Stimulated activated CD8-positive, alpha-beta memory T cell treated with anti-CD3 and anti-CD28 coated beads, Interleukin-12 subunit alpha, Interleukin-12 subunit beta, amount 100 ng/mL, for 1 hour (primary cell): Measurements from ENCODE around the gene MSANTD2.
A peak's percentile ranks its signal among the peaks of the same experiment; 100 is the strongest.

Experiments
- DNase-seq: peaks from one replicate; pipeline ENCODE4 v3.0.0-alpha.2; 2020; ENCODE audit warnings: low read depth

MSANTD2 gene

DNA sequence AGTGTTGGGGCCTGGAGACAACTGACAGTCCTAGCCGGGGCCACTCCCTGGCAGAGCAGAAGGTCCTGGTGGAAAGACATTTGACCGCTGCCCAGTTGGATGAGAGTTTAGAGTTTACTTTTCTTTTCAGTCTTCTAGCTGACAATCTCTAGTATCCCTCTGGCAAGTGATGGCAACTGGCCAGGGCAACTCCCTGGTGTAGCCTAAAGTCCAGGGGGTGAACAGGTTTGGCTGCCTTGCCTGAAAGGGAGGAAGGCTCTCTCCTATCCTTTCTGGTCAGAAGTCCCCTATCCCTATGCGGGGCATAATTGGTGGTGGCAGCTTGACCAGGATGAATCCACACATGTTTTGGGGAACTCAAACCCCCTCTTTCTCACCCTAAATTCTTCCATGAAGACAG lies 16.8 kb upstream of the MSANTD2 start:
- DNase-seq = no peak

DNA sequence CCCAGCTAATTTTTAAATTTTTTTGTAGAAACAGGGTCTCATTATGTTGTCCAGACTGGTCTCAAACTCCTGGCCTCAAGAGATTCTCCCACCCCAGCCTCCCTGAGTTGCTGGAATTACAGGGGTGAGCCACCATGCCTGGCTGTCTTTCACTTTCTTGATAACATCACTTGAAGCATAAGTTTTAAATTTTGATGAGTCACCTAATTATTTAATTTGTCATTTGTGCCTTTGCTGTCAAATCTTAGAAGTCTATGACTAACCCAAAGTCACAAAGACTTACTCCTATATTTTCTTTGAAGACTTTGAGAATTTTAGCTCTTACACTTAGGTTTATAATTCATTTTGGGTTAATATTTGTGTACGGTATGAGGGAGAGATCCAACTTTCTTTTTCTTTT lies 14.5 kb upstream of the MSANTD2 start:
- no peak for DNase-seq

DNA sequence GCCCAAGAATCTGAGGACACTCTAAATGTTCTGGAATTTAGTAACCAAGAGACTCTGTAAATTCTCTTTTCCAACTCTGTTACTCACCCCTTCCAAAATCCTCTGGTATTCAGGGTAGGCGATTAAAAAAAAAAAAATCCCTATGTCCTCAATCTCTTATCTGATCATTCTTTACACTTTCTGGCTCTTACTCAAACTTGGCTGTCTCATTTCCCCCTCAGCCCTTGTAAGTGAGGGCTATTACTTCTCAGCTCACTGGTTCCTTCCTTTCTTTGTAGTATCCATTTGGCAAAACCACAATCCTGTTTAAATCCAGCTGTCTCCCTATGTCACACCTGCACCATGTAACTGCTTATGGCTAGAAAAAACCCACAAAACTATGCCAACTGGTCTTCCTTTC lies 12.7 kb upstream of the MSANTD2 start:
- DNase-seq = no peak

DNA sequence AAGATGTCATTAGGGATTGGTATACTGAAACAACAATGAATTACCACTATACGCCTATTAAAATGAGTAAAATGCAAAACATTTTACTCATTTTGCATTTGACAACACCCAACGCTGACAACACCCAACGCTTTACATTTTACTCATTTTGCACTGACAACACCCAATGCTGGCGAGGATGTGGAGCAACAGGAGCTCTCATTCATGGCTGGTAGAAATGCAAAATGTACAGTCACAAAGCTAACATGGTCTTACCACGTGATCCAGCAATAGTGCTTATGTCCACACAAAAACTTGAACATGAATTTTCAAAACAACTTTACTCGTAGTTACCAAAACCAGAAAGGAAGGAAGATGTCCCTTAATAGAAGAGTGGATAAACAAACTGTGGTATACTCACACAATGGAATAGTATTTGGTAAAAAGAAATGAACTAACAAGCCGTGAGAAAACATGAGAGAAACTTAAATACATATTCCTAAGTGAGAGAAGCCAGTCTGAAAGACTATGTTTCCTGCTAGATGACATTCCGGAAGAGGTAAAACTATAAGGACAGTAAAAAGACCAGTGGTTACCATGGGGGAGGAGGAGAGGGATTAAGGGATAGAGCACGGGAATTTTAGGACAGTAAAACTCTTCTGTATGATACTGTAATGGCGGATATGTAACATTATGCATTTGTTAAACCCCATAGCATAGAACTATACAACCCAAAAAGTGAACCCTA lies 11.4 kb upstream of the MSANTD2 start:
- DNase-seq = no peak

DNA sequence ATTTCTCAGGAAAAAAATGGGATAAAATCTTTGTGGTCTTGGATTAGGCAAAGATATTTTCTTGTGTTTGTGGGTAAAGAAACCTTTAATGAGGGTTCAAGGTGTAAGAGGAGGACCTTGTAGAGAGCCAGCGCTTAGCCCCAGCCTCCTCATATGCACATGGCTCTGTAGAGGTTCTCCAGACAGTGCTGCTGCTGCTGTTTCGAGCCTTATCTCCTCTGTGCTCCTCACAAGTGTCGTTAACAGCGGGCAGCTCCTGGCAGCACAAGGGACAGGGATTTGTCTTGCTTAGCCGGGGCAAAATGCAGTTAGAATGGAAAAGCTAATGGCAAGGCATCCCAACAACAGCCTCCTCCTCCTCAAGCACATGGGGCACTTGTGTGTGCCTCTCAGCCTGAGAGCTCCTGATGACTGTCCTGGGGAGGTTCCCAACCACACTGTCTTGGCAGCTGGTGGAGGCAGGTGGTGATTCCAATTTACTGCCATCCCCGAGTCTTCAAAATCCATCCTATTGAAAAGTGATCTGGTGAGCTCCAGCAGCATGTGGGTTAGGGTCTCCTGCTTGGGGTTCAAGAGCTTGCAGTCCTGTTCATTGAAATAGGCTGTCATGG lies 7.6 kb upstream of the MSANTD2 start:
- no peak for DNase-seq

DNA sequence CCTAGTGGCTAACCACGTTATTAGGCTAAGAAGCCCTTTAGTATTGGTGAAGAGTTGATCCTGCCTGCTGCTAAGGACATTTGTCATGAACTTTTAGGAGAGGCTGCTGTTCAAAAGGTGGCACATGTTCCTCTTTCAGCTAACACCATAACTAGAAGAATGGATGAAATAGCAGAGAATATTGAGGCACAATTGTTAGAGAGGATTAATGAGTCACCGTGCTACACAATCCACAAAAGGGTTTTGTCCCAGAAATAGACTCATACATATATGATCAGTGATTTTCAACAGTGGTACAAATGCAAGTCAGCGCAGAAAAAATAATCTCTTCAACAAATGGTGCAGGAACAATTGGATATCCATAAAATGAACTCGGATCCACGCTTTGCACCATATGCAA lies 7.0 kb upstream of the MSANTD2 start:
- DNase-seq = no peak

DNA sequence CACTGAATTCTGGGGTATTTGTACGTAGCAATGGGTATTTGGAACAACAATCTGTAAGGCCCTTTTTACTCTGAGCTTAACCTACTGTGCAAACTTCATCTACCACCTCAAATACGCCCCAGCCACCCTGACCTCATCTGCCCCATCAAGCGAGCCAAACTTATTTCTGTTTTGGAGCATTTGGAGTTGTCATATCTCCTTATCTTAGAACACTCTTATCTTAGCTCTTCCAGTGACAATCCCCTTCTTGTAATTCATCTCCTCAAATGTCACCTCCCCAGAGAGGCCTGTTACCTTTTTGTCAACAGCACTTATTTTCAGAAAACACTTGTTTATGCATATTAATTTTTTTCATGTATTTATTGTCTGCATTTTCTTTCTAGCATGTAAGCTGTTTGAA lies 4.7 kb upstream of the MSANTD2 start:
- DNase-seq = no peak

DNA sequence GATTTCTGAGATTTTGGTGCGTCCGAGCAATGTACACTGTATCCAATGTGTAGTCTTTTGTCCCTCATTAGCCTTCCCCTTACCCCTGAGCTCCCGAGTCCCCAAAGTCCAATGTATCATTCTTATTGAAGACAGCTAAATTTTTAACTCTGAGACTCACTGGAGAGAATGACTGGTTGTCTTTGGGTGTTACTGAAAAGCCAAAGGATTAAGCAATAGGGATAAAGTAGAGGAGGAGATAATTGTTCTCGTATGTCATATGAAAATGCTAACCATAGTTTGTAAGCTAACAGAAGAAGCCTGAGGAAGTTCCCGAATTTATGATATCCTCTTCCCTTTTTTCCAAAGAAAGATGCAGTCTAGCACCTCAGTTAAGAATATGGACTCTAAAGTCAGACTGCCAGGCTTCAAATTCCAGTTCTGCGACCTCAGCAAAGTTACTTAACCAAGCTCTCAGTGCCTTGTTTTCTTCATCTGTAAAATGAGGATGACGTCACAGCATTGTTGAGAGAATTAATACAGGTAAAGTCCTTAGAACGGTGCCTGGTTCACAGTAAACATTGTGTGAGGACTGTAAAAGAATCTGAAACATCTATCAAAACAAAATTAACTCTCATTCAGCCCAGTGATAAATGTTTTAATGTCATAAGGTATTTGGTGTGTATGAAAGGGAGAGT lies 1.6 kb upstream of the MSANTD2 start:
- no peak for DNase-seq

DNA sequence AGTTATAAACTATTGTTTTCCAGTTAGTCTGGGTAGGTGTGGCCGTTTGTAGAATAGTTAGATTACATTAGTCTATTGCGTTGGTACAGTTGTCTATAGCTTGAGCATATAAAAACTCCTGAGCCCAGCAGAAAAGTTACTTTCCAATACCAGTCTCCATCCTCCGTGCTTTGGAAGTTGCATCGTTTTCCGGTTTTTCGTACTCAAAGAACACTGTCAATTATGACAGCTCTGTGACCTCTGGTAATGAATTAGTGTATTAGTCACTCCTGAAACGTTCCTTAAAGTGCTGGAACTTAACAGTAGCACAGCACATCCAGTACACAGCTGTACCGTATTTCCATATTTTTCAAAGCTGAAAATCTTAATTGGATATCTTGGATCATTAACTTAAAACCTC lies 808 bp upstream of the MSANTD2 start:
- DNase-seq = no peak

DNA sequence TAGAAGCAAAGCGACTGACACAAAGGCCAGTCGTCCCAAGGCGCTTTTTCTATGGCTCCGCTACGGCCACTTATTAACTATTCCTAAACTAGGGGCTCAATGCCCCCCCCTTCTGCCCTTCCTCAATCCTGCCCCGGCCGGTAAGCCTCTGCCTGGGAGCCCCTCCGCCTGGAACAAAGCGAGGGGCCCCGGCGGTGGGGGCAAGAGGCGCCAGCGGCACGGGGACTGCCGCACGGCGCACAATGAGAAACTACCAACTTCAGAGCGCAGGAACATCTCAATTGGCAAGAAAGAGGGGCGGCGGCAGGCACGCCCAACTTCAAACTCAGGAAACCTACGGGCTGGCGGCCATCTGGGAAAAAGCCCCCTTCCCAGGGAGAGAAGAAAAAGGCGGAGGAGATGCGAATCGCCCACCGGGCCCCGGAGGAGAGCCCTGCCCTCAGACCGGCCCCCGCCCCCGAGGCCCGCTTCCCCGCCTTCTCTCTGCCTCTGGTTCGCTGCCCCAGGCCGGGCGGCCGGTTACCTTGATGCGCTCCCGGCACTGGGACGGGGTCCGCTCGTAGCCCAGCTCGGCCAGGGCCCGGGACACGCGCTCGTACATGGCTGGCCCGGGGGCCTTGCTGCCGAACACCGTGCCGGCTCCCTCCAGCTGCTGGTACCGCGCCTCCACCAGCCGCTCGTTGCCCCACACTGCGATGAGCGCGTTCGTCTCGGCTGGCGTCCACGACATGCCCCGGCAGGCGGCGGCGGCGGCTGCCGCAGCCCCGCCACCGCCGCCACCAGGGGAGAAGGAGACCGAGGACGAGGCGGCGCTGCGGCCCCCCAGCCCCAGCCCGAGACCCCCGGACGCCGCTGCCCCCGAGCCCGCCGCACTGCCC lies 619 bp downstream of the MSANTD2 start:
- peak; percentile 4 for DNase-seq

DNA sequence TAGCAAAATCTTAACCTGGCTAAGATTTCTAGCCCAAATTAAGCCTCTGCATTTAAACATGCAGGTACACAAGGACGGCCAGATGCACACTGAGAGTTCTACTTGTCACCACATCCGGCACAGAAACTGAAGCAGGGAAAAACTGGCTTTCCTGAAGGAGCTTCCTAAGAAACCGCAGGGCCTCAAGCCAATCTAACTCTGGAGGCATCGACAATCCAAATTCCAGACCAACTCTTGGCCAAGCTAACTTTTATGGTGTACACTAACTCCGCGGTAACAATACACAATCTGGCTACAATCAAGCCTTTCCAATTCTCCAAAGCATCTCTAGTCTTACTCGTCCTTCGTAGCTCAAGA lies 1.2 kb downstream of the MSANTD2 start:
- DNase-seq = no peak

DNA sequence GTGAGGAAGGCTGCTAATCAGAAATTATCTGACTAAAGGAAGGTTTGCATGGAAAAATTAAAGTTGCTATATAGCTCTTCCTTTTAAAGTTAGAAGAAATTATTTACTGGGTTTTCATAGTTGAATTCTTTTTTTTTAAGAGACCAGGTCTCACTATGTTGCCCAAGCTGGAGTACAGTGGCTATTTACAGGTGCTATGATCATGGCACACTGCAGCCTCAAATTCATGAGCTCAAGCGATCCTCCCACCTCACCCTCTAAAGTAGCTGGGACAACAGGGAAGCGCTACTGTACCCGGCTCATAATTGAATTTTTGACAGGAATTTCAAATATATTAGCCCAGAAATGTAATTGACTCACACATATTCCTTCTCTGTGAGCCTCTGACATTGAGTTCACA lies 3.9 kb downstream of the MSANTD2 start:
- no peak for DNase-seq

DNA sequence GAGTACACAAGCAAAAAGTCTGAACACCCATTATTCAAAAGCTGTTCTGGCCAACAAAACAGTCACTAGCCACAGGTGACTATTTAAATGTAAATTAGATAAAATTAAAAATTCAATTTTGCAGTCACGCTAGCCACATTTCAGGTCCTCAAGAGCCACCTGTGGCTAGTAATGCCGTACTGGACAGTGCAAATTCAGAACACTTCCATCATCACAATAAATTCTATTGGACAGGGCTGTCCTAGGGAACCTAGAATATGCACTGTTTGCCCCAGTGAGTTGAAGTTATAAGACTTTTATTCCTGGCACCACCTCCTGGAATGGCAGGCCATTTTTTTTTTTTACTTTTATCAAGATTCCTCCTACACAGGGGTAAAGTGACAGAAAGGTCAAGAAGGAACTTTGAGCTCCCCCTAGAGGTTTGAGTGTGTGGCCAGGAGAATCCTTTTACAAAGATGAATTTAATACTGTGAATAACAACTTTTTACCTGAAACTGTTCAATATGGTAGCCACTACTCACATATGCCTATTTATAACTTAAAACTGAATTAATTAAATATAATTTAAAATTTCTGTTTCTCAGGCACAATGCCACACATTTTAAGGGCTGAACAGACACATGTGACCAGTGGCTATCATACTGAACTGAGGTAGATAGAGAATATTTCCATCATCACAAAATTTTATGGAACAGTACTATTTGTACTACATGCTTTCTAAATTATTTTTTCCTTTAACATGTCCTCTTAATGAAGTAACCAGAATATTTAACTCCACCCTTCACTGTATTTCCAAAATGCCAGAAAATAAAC lies 6.5 kb downstream of the MSANTD2 start:
- DNase-seq = no peak

DNA sequence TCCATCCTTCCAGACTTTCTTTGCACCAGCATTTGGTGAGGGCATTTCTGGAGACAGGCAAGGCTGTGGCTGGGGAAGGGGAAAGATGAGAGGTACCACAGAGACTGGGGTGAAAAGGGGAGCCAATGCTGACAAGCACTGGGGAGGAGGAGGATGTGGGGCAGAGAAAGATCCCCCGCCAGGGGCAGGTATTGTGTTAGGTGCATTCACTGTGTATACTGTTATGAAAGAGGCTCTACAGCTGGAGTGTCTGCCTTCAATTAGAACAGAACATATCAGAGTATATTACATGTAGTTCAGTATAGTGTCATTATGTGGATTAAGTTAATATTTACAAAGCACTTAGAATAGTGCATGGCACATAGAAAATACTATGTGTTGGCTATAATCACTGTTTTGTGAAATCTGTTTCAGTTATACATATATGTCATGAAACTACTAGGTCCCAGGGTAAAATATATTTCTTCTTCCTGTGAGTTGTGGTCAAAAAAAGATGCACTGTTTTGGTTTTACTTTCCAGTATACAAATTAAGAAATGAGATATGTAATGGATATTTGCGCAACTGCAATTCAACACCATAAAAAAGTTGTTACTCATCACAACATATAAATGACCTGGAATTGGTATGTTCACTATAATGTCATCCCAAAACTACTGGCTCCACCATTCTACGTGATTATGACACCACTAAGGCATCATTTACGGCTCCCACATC lies 8.4 kb downstream of the MSANTD2 start:
- no peak for DNase-seq

DNA sequence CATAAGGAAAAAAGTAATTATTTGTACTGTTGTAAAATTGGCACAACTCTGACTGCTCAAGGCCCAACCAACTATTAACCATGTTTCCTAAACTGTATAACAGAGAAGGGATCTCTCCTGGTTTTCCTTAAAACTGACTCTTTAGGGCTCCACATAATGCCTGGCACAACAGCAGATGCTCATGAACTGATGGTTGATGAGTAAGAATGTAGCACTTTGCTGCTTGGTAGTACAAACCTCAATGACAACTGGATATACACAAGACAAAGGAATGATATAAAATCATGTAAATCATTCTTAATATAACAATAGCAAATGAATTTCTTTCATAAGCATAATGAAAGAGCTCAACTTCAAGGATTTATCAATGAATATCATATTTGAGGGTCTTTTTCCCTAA lies 11.7 kb downstream of the MSANTD2 start:
- no peak for DNase-seq

DNA sequence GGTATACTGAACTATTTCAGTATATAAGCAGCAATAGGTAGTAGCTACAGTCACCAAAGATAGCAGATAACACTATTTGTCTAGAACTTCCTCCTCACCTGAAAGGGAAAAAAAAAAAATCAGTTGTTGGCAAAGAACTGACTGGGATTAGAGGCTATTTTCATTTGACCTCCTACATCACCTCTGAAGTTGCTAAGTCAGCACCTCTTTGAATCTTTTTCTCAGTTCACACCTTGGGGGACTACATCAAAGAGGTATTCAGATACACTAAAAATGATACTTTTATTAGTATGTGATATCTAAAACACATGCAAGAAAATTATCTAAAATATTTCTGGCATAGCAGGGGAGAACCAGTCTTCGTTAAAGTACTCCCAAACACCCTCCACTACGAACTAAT lies 16.2 kb downstream of the MSANTD2 start:
- DNase-seq = no peak

DNA sequence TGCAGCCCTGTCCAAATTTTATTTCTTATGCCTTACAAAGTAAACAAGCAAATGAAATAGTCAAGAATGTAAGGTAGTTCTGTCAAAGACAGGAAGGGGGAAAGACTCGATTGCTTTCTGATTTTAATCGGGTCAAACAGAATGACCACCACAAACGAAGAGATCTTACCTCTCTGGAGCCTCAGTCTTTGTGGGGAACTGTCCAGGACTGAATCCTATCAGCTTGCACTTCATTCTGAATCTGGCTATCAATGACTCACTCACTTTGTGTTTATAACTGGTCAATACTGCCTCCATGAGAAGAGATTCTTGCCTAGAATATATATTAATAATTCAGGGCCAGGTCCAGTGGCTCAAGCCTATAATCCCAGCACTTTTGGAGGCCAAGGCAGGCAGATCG lies 17.2 kb downstream of the MSANTD2 start:
- DNase-seq = no peak

DNA sequence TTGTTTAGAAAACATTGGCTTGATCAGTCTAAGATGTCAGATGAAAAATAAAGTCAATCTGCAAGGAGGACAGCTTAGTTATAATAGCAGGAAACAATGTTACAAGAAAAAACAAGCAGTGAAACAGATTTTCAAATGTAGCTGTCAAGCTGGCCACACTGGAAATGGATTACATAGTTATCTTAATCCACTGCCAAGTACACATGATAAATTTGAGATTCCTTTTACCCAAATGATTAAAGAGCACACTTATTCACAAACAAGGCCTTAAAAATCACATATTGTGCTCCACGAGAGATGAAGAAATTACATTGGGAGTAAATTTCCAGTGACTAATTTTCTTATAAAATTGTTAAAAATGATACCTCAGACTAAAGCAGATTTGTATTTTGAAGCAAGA lies 20.6 kb downstream of the MSANTD2 start:
- DNase-seq = no peak

DNA sequence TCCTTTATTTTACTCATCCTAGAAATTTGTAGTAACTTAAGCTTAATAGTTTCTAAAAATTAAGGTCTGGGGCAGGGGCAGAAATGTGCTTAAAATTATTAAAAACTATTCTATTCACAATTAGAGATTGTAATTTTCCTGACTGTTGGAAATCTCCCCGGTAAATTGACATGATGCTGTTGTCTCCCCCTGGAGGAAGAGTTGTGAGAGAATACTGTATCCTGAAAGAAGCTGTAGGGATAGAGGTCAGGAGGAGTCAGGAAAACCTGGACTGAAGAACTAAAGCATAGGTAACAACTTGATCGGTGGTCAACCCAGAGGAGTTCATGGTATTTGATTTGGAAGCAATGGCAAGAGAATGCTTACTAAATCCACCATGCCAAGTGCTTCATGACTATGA lies 21.9 kb downstream of the MSANTD2 start:
- DNase-seq = no peak

DNA sequence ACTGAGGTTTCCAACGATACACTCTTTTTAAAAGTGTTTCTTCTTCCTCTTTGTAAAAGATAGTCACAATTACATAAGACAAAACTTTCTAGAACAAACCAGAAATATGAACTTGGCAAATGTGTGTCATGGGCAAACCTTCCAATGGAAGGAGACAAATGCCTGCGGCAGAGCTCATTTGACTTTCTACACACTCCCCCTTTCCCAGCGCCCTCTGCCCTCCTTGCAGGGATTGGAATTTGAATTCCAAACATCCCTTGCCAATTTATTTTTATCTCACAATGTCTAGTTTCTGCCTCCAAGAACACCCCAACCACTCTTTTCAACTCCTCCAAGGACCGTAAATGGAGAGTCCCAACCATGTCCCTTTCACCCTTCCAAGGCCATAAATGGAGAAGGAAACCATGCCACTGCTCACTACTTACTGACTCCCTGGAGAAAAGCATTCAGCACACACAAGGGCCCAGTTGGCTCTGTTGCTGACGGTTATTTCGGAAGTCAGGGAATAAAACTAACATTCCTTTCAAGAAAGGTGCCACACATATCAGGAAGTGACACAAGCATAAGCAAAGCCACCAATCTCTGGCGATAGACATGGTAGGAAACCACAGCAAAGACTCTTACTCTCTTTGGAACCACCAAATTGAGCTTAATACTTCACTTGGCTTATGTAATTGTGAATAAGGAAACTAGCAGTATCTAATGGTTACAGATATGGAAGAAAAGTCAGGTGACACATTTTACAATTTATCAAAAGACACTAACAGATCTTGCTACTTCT lies 23.2 kb downstream of the MSANTD2 start:
- DNase-seq = no peak
